SU-DHL-6 (cell line): ENCODE measurements around the gene PAWR.

ENCODE experiments used
- H2AFZ ChIP-seq: fragments of 200-600 bp; sonication (generic); 2 replicates; pipeline ENCODE4 v1.6.1; 2014; ENCODE audit warnings: low read depth, mild to moderate bottlenecking, moderate library complexity, mixed read lengths, antibody characterized with exemption, low read length; ENCODE audit not compliant: severe bottlenecking
- H3F3A ChIP-seq: fragments of 200-600 bp; shearing (Covaris generic); 2 replicates; pipeline ENCODE4 v1.6.0; 2016; ENCODE audit warnings: antibody characterized with exemption, mild to moderate bottlenecking; ENCODE audit not compliant: insufficient read depth
- H3K27ac ChIP-seq: fragments of 200-600 bp; sonication (generic); 2 replicates; pipeline ENCODE4 v1.5.1; 2016; ENCODE audit warnings: low read depth, mild to moderate bottlenecking, low read length, moderate library complexity, mixed read lengths
- H3K27me3 ChIP-seq: fragments of 200-600 bp; sonication (generic), shearing (Covaris generic); 2 replicates; pipeline ENCODE4 v1.6.0; 2014; ENCODE audit warnings: mild to moderate bottlenecking, low read length
- H3K36me3 ChIP-seq: fragments of 200-600 bp; sonication (generic); 2 replicates; pipeline ENCODE4 v1.6.1; 2014; ENCODE audit warnings: mild to moderate bottlenecking, low read length, mixed read lengths
- H3K4me2 ChIP-seq: fragments of 300-600, 200-600 bp; shearing (Covaris generic), sonication (generic); 2 replicates; pipeline ENCODE4 v1.6.0; 2014; ENCODE audit warnings: low read length, low read depth, mild to moderate bottlenecking; ENCODE audit not compliant: poor library complexity, severe bottlenecking
- H3K4me3 ChIP-seq: fragments of 200-600 bp; sonication (generic); 2 replicates; pipeline ENCODE4 v1.5.1; 2014; ENCODE audit warnings: antibody characterized with exemption, low read length, mild to moderate bottlenecking, mixed read lengths; ENCODE audit not compliant: insufficient read depth, poor library complexity, severe bottlenecking
- H3K79me2 ChIP-seq: fragments of 200-600 bp; sonication (generic); 2 replicates; pipeline ENCODE4 v1.6.1; 2014; ENCODE audit warnings: mild to moderate bottlenecking, low read length, moderate library complexity; ENCODE audit not compliant: insufficient read depth
- H3K9ac ChIP-seq: fragments of 200-600 bp; sonication (generic); 2 replicates; pipeline ENCODE4 v1.7.0; 2014; ENCODE audit warnings: mild to moderate bottlenecking, low read length
- H3K9me2 ChIP-seq: fragments of 200-600 bp; sonication (generic); replicated peaks from 2 replicates; pipeline ENCODE4 v1.6.1; 2014; ENCODE audit warnings: low read length; ENCODE audit not compliant: insufficient read depth
- H3K9me3 ChIP-seq: fragments of 200-600 bp; sonication (generic); 2 replicates; pipeline ENCODE4 v1.6.1; 2014; ENCODE audit warnings: low read length, mixed read lengths; ENCODE audit not compliant: insufficient read depth
- H4K20me1 ChIP-seq: fragments of 200-600 bp; sonication (generic); 2 replicates; pipeline ENCODE4 v1.6.1; 2014; ENCODE audit warnings: low read depth, mild to moderate bottlenecking, antibody characterized with exemption, low read length, moderate library complexity, mixed read lengths
- CTCF ChIP-seq: fragments of 200-600 bp; sonication (generic); IDR thresholded peaks from one replicate; pipeline ENCODE4 v1.5.1; 2017; ENCODE audit warnings: antibody characterized with exemption, mild to moderate bottlenecking, low read length, moderate library complexity; ENCODE audit not compliant: insufficient read depth, poor library complexity, severe bottlenecking
- EZH2phosphoT487 ChIP-seq: fragments of 200-600 bp; sonication (generic), shearing (Covaris generic); conservative IDR thresholded peaks from 2 replicates; pipeline ENCODE4 v1.6.1; 2018; ENCODE audit warnings: mild to moderate bottlenecking, antibody characterized with exemption, low read length, moderate library complexity, mixed read lengths

The PAWR gene

DNA sequence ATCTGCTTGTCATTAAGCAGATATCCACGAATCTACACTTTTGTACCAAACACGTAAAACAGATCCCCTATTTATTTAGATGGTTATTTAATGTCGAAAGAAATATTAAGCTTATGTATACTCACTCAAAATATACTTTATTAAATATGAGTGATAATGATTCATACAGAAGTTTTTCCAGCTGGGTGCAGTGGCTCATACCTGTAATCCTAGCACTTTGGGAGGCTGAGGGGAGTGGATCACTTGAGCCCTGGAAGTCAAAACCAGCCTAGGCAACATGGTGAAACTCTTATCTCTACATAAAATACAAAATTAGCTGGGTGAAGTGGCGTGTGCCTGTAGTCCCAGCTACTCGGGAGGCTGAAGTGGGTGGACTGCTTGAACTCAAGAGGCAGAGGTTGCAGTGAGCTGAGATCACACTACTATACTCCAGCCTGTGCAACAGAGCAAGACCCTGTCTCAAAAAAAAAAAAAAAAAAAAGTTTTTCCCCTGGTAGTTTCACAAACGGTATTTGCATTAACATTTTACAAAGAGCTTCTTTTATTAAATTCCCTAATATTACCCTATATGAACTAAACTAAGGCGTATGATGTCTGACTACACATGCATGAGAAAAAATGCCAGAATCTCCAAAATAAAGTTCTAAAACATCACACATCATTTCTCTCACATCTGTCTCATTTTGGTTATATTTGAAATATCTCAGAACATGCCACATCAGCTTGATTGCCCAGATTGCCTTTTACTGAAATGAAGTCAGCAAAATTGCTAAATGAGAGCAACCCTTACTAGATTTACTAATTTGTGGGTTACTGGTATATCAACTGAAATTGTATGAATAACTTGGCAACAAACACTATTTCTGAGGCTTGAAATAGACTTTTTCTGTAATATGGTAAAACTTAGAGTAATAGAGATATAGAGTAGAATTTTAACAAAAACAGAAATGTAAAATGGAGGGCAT, 74.9 kb downstream of the PAWR start:
- Histone ChIP-seq H3K9ac (no peak overlapping the region), H3K27me3 (no peaks in the 10 kb centered on the region), H3F3A (no peaks in the 10 kb centered on the region), H3K9me3 (no peaks in the 10 kb centered on the region), H3K9me2 (no peaks in the 10 kb centered on the region), H3K4me2 (no peak overlapping the region), H4K20me1 (0 out of 2 replicates have a peak, but pooled peaks cover under 1% of the 10 kb centered on the region), H2AFZ (no peak overlapping the region), H3K4me3 (no peak overlapping the region), H3K79me2 (peaks cover 14% of the 10 kb centered on the region; the same call in 1 of the 2 replicates), H3K36me3 (peaks cover 25% of the 10 kb centered on the region), H3K27ac (no peak overlapping the region)
- TF ChIP-seq CTCF (no peak), EZH2phosphoT487 (no peak)

DNA sequence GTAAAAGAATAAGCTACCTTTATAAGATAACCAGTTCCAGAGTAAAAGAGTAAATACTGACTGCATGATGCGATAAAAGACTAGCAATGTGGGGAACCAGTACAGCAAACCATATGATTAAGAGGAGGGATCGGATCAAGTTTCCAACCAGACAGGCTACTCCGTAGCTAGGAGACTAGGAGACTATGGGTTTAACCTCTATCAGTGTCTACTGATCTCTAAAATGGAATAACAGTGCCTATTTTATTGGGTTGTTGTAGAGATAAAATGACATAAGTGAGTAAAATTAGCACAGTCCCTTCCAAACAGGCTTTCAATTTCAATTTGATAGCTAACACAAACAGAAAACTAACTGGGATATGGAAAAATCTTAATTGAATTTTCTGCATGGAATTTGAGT, 76.0 kb downstream of the PAWR start:
- Histone ChIP-seq H4K20me1 (no peaks in the 10 kb centered on the region), H3F3A (no peaks in the 10 kb centered on the region), H3K9me3 (no peaks in the 10 kb centered on the region), H3K36me3 (peaks cover 24% of the 10 kb centered on the region), H3K27ac (no peak overlapping the region), H3K9me2 (no peaks in the 10 kb centered on the region), H3K9ac (no peak overlapping the region), H3K79me2 (peaks cover 20% of the 10 kb centered on the region; the same call in 1 of the 2 replicates), H3K4me2 (no peak overlapping the region), H3K4me3 (no peak overlapping the region), H2AFZ (no peak overlapping the region), H3K27me3 (no peaks in the 10 kb centered on the region)
- TF ChIP-seq EZH2phosphoT487 (no peak), CTCF (no peak)

DNA sequence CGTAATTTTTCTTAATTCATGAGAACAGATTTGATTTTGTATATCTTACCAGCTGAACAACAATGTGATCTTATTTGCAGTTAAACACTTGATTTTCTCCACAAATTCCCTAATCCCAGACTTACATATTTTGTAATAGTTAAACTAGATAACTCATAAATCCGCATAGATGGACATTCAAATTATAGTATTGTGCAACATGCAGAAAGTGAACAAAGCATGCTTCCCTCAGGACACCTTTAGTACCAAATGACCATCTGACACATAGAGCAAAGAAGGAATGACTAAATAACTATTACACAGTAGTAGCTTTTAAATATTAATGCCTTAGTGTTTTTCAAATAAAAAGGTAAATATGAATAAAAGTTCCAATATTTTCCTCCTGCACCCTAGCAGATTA, 88.9 kb downstream of the PAWR start:
- no peak overlapping the region for H2AFZ ChIP-seq
- TF ChIP-seq CTCF (no peak), EZH2phosphoT487 (no peak)
- H3K9ac ChIP-seq = no peak overlapping the region
- H3K27me3 ChIP-seq = no peaks in the 10 kb centered on the region
- no peak overlapping the region for H3K4me2 ChIP-seq
- no peak overlapping the region for H3K27ac ChIP-seq
- H4K20me1 ChIP-seq = no peaks in the 10 kb centered on the region
- no peaks in the 10 kb centered on the region for H3K36me3 ChIP-seq
- peaks cover 10% of the 10 kb centered on the region; the same call in 1 of the 2 replicates for H3K79me2 ChIP-seq
- H3K9me2 ChIP-seq = no peaks in the 10 kb centered on the region
- H3F3A ChIP-seq = no peaks in the 10 kb centered on the region
- H3K9me3 ChIP-seq = no peaks in the 10 kb centered on the region
- H3K4me3 ChIP-seq = no peak overlapping the region
